A673 (cell line): Measurements from ENCODE around the gene VPS13D. TPM values are rescaled to one million over a fixed set of nuclear protein-coding genes. Genes with fewer than 3 reads are reported as not detected.

Experiments
- BruUV-seq: library from RNA; stranded (reverse); fragments of 400-500 nt; replicated peaks from 2 replicates; lab custom pipeline; 2021; lab: Mats Ljungman, UMichigan
- CTCF ChIA-PET: fragments of 300-600 bp; sonication (Branson Sonifier 250); formaldehyde crosslinking; loops from one replicate; lab custom pipeline; 2022; ENCODE audit warnings: antibody characterized with exemption; lab: Charles Lee
- POLR2A ChIA-PET: fragments of 300-600 bp; sonication (Branson Sonifier 250); formaldehyde crosslinking; loops from one replicate; lab custom pipeline; 2022; ENCODE audit warnings: antibody characterized with exemption; ENCODE audit not compliant: low non-redundant PET; lab: Charles Lee
- DNase-seq: peaks from one replicate; pipeline ENCODE4 v3.0.0-alpha.2; 2015; ENCODE audit warnings: low spot score
- H3K27ac ChIP-seq: fragments of 200-600 bp; sonication (generic); 2 replicates; pipeline ENCODE4 v1.5.1; 2016; ENCODE audit warnings: mixed run types, low read depth, mild to moderate bottlenecking, mixed read lengths, antibody characterized with exemption, low read length; ENCODE audit not compliant: poor library complexity, severe bottlenecking
- H3K27me3 ChIP-seq: fragments of 200-600 bp; sonication (generic); replicated peaks from 2 replicates; pipeline ENCODE4 v1.6.1; 2017; ENCODE audit warnings: mixed run types, low read depth, mild to moderate bottlenecking, mixed read lengths, antibody characterized with exemption, low read length; ENCODE audit not compliant: insufficient read depth, poor library complexity
- H3K36me3 ChIP-seq: fragments of 200-600 bp; sonication (generic); 2 replicates; pipeline ENCODE4 v1.6.1; 2016; ENCODE audit warnings: mixed run types, mild to moderate bottlenecking, mixed read lengths, antibody characterized with exemption, low read length; ENCODE audit not compliant: insufficient read depth, poor library complexity, severe bottlenecking
- H3K4me1 ChIP-seq: fragments of 200-600 bp; sonication (generic); 2 replicates; pipeline ENCODE4 v1.6.1; 2017; ENCODE audit warnings: mixed run types, mild to moderate bottlenecking, mixed read lengths, antibody characterized with exemption, low read length; ENCODE audit not compliant: insufficient read depth, poor library complexity, severe bottlenecking
- H3K4me3 ChIP-seq: fragments of 200-600 bp; sonication (generic); 2 replicates; pipeline ENCODE4 v1.5.1; 2016; ENCODE audit warnings: low read depth, mixed run types, mild to moderate bottlenecking, mixed read lengths, low read length; ENCODE audit not compliant: poor library complexity, severe bottlenecking
- H3K9me3 ChIP-seq: fragments of 200-600 bp; sonication (generic); 2 replicates; pipeline ENCODE4 v1.6.1; 2016; ENCODE audit warnings: mixed run types, low read depth, mild to moderate bottlenecking, mixed read lengths, antibody characterized with exemption, low read length; ENCODE audit not compliant: poor library complexity, severe bottlenecking
- EZH2 ChIP-seq: fragments of 200-600 bp; sonication (generic); IDR thresholded peaks from 2 replicates; pipeline ENCODE4 v1.6.1; 2017; ENCODE audit warnings: borderline replicate concordance, low read depth, mild to moderate bottlenecking, mixed read lengths, antibody characterized with exemption, low read length; ENCODE audit not compliant: poor library complexity, severe bottlenecking
- intact Hi-C: fragments of 100-400 bp; cut with micrococcal nuclease; formaldehyde crosslinking; loops from one replicate; pipeline ENCODE4 v1.10.0; 2022; ENCODE audit not compliant: unreplicated experiment
- total RNA-seq: library from RNA; stranded (reverse); gene quantifications from 2 replicates; pipeline ENCODE4 v1.2.3, GENCODE V29; 2021
- TF ChIP-seq, protein P1 (sequence below): fragments of 300-800, 200-600 bp; sonication (generic); conservative IDR thresholded peaks from 2 replicates; pipeline ENCODE4 v1.5.1; 2017; ENCODE audit warnings: low read depth, mild to moderate bottlenecking, antibody characterized with exemption, low read length, moderate library complexity, mixed read lengths

Gene VPS13D
- total RNA-seq, 1 experiment from 2014 or later = 32.5 TPM

DNA sequence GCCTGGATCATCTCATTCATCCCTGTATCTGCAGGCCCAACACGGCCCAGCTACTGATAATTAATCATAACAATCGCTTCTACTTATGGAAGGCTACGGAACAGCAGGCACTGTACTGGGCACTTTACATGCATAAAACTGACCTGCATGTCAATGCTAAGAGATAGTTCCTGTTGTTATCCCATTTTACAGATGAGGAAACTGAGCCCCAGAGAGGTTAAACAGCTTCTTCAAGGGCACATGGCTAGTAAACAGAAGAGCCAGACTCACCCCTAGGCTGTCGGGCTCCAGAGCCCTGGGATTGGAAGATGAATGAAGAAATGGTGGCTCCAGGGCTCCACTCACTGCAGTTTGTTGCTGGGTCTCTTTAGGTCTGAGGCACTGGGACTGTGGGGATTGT, 27.3 kb upstream of the VPS13D start:
- Histone ChIP-seq H3K4me3 (no peak overlapping the region), H3K9me3 (no peaks in the 10 kb centered on the region), H3K4me1 (no peaks in the 10 kb centered on the region), H3K27me3 (no peaks in the 10 kb centered on the region), H3K36me3 (no peaks in the 10 kb centered on the region), H3K27ac (no peak overlapping the region)
- POLR2A ChIA-PET = no interaction called here
- no TSS peak for BruUV-seq
- intact Hi-C loops = no loop called here
- TF ChIP-seq, protein P1, sequence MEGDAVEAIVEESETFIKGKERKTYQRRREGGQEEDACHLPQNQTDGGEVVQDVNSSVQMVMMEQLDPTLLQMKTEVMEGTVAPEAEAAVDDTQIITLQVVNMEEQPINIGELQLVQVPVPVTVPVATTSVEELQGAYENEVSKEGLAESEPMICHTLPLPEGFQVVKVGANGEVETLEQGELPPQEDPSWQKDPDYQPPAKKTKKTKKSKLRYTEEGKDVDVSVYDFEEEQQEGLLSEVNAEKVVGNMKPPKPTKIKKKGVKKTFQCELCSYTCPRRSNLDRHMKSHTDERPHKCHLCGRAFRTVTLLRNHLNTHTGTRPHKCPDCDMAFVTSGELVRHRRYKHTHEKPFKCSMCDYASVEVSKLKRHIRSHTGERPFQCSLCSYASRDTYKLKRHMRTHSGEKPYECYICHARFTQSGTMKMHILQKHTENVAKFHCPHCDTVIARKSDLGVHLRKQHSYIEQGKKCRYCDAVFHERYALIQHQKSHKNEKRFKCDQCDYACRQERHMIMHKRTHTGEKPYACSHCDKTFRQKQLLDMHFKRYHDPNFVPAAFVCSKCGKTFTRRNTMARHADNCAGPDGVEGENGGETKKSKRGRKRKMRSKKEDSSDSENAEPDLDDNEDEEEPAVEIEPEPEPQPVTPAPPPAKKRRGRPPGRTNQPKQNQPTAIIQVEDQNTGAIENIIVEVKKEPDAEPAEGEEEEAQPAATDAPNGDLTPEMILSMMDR = no peak
- TF ChIP-seq EZH2 = no peak
- CTCF ChIA-PET = interaction anchor here (1.1 kb wide), 1 partner anchor 78 kb away, joined by 3 read pairs; no protein-coding TSS in a partner anchor
- no peak for DNase-seq

DNA sequence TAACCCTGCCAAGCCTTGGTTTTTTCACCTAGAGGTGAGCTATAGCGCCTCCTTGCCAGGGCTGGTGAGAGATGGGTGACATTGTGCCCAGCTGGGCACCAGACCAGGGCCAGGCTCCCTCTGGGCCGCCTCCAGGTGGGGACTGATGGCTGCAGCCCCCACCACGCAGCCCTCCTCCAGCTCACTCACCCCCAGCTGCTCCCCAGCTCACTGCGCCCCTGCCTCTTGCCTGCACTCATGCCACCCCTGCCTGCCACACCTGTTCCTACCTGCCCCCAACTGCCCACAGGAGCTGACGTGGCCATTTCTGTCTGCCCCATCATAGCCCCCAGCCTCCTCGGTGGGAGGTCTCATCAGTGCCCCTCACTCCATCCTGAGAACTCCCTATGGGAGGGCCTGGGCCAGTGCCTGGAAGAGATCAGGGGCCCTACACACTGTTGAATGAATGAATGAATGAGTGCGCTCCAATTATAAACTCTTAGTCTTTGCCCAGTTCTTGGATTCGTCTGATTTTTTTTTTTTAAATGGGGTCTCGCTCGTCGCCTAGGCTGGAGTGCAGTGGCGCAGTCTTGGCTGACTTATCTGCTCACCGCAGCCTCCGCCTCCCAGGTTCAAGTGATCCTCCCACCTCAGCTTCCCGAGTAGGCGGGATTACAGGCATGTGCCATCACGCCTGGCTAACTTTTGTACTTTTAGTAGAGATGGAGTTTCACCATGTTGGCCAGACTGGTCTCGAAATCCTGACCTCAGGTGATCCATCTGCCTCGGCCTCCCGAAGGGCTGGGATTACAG, 26.4 kb upstream of the VPS13D start:
- Histone ChIP-seq H3K9me3 (no peaks in the 10 kb centered on the region), H3K27ac (no peak overlapping the region), H3K4me1 (no peaks in the 10 kb centered on the region), H3K36me3 (no peaks in the 10 kb centered on the region), H3K27me3 (no peaks in the 10 kb centered on the region), H3K4me3 (no peak overlapping the region)
- ChIA-PET CTCF (no interaction called here), POLR2A (no interaction called here)
- intact Hi-C loops = no loop called here
- BruUV-seq = no TSS peak
- DNase-seq = no peak
- TF ChIP-seq, protein P1 = no peak
- no peak for TF ChIP-seq EZH2

DNA sequence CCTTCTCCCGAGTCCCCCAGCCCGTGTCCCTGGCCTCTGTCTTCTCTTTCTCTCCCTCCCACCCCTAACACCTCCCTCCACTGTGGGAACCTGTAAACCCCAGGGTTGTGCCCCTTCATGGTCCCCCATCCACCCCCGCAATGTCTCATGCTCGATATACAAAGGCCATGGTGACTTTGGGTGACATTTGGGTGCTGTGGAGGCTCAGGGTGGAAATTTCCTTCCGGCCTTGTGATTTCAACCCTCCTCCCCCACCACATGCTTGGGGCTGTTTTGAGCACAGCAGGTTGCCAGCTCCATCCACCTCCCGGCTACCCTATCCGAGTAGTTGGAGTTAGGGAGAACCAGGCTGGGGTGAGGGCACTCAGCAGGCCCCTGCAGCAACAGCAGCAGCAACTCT, 25.7 kb upstream of the VPS13D start:
- ChIA-PET CTCF (no interaction called here), POLR2A (no interaction called here)
- H3K4me1 ChIP-seq = no peaks in the 10 kb centered on the region
- intact Hi-C loops = no loop called here
- TF ChIP-seq, protein P1 = no peak
- TF ChIP-seq EZH2 = no peak
- H3K36me3 ChIP-seq = no peaks in the 10 kb centered on the region
- H3K27ac ChIP-seq = no peak overlapping the region
- BruUV-seq = no TSS peak
- H3K9me3 ChIP-seq = no peaks in the 10 kb centered on the region
- no peak for DNase-seq
- H3K27me3 ChIP-seq = no peaks in the 10 kb centered on the region
- no peak overlapping the region for H3K4me3 ChIP-seq
